IMR-90 (cell line): ENCODE measurements around the gene CWF19L2. TPM values are rescaled to one million over a fixed set of nuclear protein-coding genes. Genes with fewer than 3 reads are reported as not detected.

Experiments
- ATAC-seq: fragments of 200-7000 bp; cut with Tn5 transposase; 2 replicates; pipeline ENCODE4 v1.9.1; 2020; ENCODE audit warnings: low read depth, mild to moderate bottlenecking, moderate library complexity
- BruUV-seq: library from RNA; stranded (reverse); fragments of 400-500 nt; replicated peaks from 2 replicates; lab custom pipeline; 2021; lab: Mats Ljungman, UMichigan
- CTCF ChIA-PET: fragments of 300-600 bp; formaldehyde crosslinking; extraction: SDS; loops from one replicate; lab custom pipeline; 2021; ENCODE audit warnings: antibody characterized with exemption; lab: Yijun Ruan, JAX
- POLR2A ChIA-PET: fragments of 300-600 bp; sonication (Branson Sonifier 250); formaldehyde crosslinking; loops from one replicate; lab custom pipeline; 2022; ENCODE audit warnings: antibody characterized with exemption; ENCODE audit not compliant: unreplicated experiment; lab: Charles Lee
- DNase-seq: peaks from one replicate; pipeline ENCODE4 v3.0.0; 2013
- H2AFZ ChIP-seq: replicated peaks from 2 replicates; pipeline ENCODE3; 2013; ENCODE audit warnings: low read length, mild to moderate bottlenecking; ENCODE audit not compliant: poor library complexity
- H2AK5ac ChIP-seq: 2 replicates; pipeline ENCODE4 v1.6.1; 2013; ENCODE audit warnings: low read depth, low read length, inconsistent platforms
- H2AK9ac ChIP-seq: replicated peaks from 2 replicates; pipeline ENCODE3; 2013; ENCODE audit warnings: mild to moderate bottlenecking, low read depth, low read length, moderate library complexity; ENCODE audit not compliant: poor library complexity
- H2BK120ac ChIP-seq: 2 replicates; pipeline ENCODE4 v1.6.1; 2013; ENCODE audit warnings: low read depth, low read length, inconsistent platforms
- H2BK15ac ChIP-seq: 3 replicates; pipeline ENCODE4 v1.6.1; 2013; ENCODE audit warnings: low read depth, low read length, inconsistent platforms
- H2BK20ac ChIP-seq: 2 replicates; pipeline ENCODE4 v1.6.1; 2013; ENCODE audit warnings: low read depth, mild to moderate bottlenecking, inconsistent platforms, low read length, moderate library complexity
- H2BK5ac ChIP-seq: 2 replicates; pipeline ENCODE4 v1.6.1; 2013; ENCODE audit warnings: mild to moderate bottlenecking, low read depth, low read length, inconsistent platforms; ENCODE audit not compliant: poor library complexity, severe bottlenecking
- H3K14ac ChIP-seq: replicated peaks from 2 replicates; pipeline ENCODE4 v1.6.1; 2013; ENCODE audit warnings: low read depth, low read length, inconsistent platforms
- H3K18ac ChIP-seq: 2 replicates; pipeline ENCODE4 v1.6.1; 2013; ENCODE audit warnings: low read depth, low read length, control low read depth
- H3K23ac ChIP-seq: 2 replicates; pipeline ENCODE4 v1.6.1; 2013; ENCODE audit warnings: low read depth, low read length, inconsistent platforms
- H3K27ac ChIP-seq: 2 replicates; pipeline ENCODE4 v1.5.1; 2013; ENCODE audit warnings: mild to moderate bottlenecking, control low read depth, low read length; ENCODE audit not compliant: insufficient read depth
- H3K27me3 ChIP-seq: 2 replicates; pipeline ENCODE4 v1.6.1; 2013; ENCODE audit warnings: low read length; ENCODE audit not compliant: control insufficient read depth, insufficient read depth
- H3K36me3 ChIP-seq: 2 replicates; pipeline ENCODE4 v1.6.1; 2013; ENCODE audit warnings: low read length, mixed read lengths; ENCODE audit not compliant: control insufficient read depth, insufficient read depth
- H3K4ac ChIP-seq: 2 replicates; pipeline ENCODE4 v1.6.1; 2013; ENCODE audit warnings: low read depth, low read length, inconsistent platforms
- H3K4me1 ChIP-seq: 2 replicates; pipeline ENCODE4 v1.6.1; 2013; ENCODE audit warnings: low read length, mixed read lengths; ENCODE audit not compliant: control insufficient read depth, insufficient read depth
- H3K4me2 ChIP-seq: 2 replicates; pipeline ENCODE4 v1.6.1; 2013; ENCODE audit warnings: low read depth, mild to moderate bottlenecking, control low read depth, low read length, moderate library complexity
- H3K4me3 ChIP-seq: 2 replicates; pipeline ENCODE4 v1.5.1; 2013; ENCODE audit warnings: low read depth, mild to moderate bottlenecking, control low read depth, low read length, moderate library complexity; ENCODE audit not compliant: insufficient read depth
- H3K56ac ChIP-seq: 2 replicates; pipeline ENCODE4 v1.6.1; 2013; ENCODE audit warnings: low read length, inconsistent platforms; ENCODE audit not compliant: insufficient read depth; ENCODE audit errors: extremely low read depth
- H3K79me1 ChIP-seq, 2 experiments: 2 replicates each; pipeline ENCODE4 v1.6.1; 2013; ENCODE audit warnings: low read length in 2 of 2, inconsistent platforms in 1 of 2, low read depth in 1 of 2
- H3K9ac ChIP-seq: 2 replicates; pipeline ENCODE4 v1.6.1; 2013; ENCODE audit warnings: low read depth, low read length, control low read depth
- H3K9me1 ChIP-seq: 2 replicates; pipeline ENCODE4 v1.6.1; 2013; ENCODE audit warnings: low read length, inconsistent platforms; ENCODE audit not compliant: insufficient read depth
- H3K9me3 ChIP-seq: 2 replicates; pipeline ENCODE4 v1.6.1; 2013; ENCODE audit warnings: low read length; ENCODE audit not compliant: control insufficient read depth, insufficient read depth
- H4K20me1 ChIP-seq: 2 replicates; pipeline ENCODE4 v1.6.1; 2013; ENCODE audit warnings: low read length, inconsistent platforms; ENCODE audit not compliant: insufficient read depth
- H4K5ac ChIP-seq: 2 replicates; pipeline ENCODE4 v1.6.1; 2013; ENCODE audit warnings: mild to moderate bottlenecking, low read depth, low read length, control low read depth
- H4K8ac ChIP-seq, 2 experiments: 2 replicates each; pipeline ENCODE4 v1.6.1; 2013; ENCODE audit warnings: low read depth in 2 of 2, low read length in 2 of 2, control low read depth in 1 of 2, inconsistent platforms in 1 of 2
- H4K91ac ChIP-seq: 2 replicates; pipeline ENCODE4 v1.6.1; 2013; ENCODE audit warnings: low read depth, low read length, inconsistent platforms; ENCODE audit not compliant: insufficient read depth
- BHLHE40 ChIP-seq: fragments of 150-350 bp; IDR thresholded peaks from 2 replicates; pipeline ENCODE4 v1.6.1; 2016; ENCODE audit warnings: mild to moderate bottlenecking, low read depth, low read length
- CEBPB ChIP-seq: IDR thresholded peaks from 2 replicates; pipeline ENCODE4 v1.6.1; 2012; ENCODE audit warnings: low read depth, low read length, improper control_type of control experiment
- CHD1 ChIP-seq: IDR thresholded peaks from 2 replicates; pipeline ENCODE4 v1.6.1; 2012; ENCODE audit warnings: low read depth, low read length, improper control_type of control experiment
- FOS ChIP-seq: fragments of 150-350 bp; IDR thresholded peaks from 2 replicates; pipeline ENCODE4 v1.6.1; 2016; ENCODE audit warnings: low read depth, low read length
- MAFK ChIP-seq: IDR thresholded peaks from 2 replicates; pipeline ENCODE4 v1.6.1; 2012; ENCODE audit warnings: low read depth, low read length, improper control_type of control experiment
- MAZ ChIP-seq: IDR thresholded peaks from 2 replicates; pipeline ENCODE4 v1.6.1; 2012; ENCODE audit warnings: low read depth, mild to moderate bottlenecking, low read length, improper control_type of control experiment, moderate library complexity, borderline replicate concordance
- MXI1 ChIP-seq: IDR thresholded peaks from 2 replicates; pipeline ENCODE4 v1.6.1; 2012; ENCODE audit warnings: low read depth, mild to moderate bottlenecking, low read length, moderate library complexity, borderline replicate concordance
- NFE2L2 ChIP-seq: fragments of 150-350 bp; IDR thresholded peaks from 2 replicates; pipeline ENCODE4 v1.6.1; 2016; ENCODE audit warnings: low read depth, mild to moderate bottlenecking, low read length
- POLR2A ChIP-seq: IDR thresholded peaks from 2 replicates; pipeline ENCODE4 v1.6.1; 2012; ENCODE audit warnings: mild to moderate bottlenecking, low read depth, low read length
- RAD21 ChIP-seq: IDR thresholded peaks from 2 replicates; pipeline ENCODE4 v1.6.1; 2012; ENCODE audit warnings: low read length, improper control_type of control experiment
- RCOR1 ChIP-seq: IDR thresholded peaks from 2 replicates; pipeline ENCODE4 v1.6.1; 2012; ENCODE audit warnings: mild to moderate bottlenecking, low read length, improper control_type of control experiment; ENCODE audit not compliant: insufficient replicate concordance
- RFX5 ChIP-seq: IDR thresholded peaks from 2 replicates; pipeline ENCODE4 v1.8.0; 2012; ENCODE audit warnings: low read depth, mild to moderate bottlenecking, low read length, moderate library complexity
- SMC3 ChIP-seq: fragments of 150-350 bp; IDR thresholded peaks from 2 replicates; pipeline ENCODE4 v1.6.1; 2016; ENCODE audit warnings: low read depth, mild to moderate bottlenecking, antibody characterized with exemption, low read length, moderate library complexity
- dilution Hi-C: fragments of 300-500 bp; cut with HindIII; formaldehyde crosslinking; loops from one replicate; pipeline ENCODE4 v1.14.3; 2018; ENCODE audit warnings: low sequenced_read_pairs; ENCODE audit not compliant: unreplicated experiment
- in situ Hi-C: fragments of 300-500 bp; cut with MboI; formaldehyde crosslinking; loops from 3 replicates; pipeline ENCODE4 v1.14.3; 2019; ENCODE audit warnings: low sequenced_read_pairs, inconsistent platforms, mixed read lengths
- intact Hi-C: fragments of 100-400 bp; cut with micrococcal nuclease; formaldehyde crosslinking; loops from 2 replicates; pipeline ENCODE4 v1.10.0; 2022
- polyA plus RNA-seq, 3 experiments: library from polyadenylated mRNA; depleted of rRNA; stranded (reverse); fragments of >200 nt; gene quantifications; 2 replicates each; pipeline ENCODE4 v1.2.3, GENCODE V29; 2012; ENCODE audit warnings: low replicate concordance in 1 of 3
- total RNA-seq: library from RNA; depleted of rRNA; stranded (reverse); fragments of >200 nt; gene quantifications from 2 replicates; pipeline ENCODE4 v1.2.3, GENCODE V29; 2012
- TF ChIP-seq, protein P1 (sequence below): fragments of 150-350 bp; IDR thresholded peaks from 2 replicates; pipeline ENCODE4 v1.6.1; 2017; ENCODE audit warnings: mild to moderate bottlenecking, antibody characterized with exemption, low read length, low read depth
- TF ChIP-seq, protein P2 (sequence below): fragments of 150-350 bp; IDR thresholded peaks from 2 replicates; pipeline ENCODE4 v1.6.1; 2016; ENCODE audit warnings: low read depth, mild to moderate bottlenecking, low read length, moderate library complexity, borderline replicate concordance
- TF ChIP-seq, protein P3 (sequence below): conservative IDR thresholded peaks from 2 replicates; pipeline ENCODE4 v1.5.1; 2012; ENCODE audit warnings: mild to moderate bottlenecking, low read depth, low read length, improper control_type of control experiment

Gene CWF19L2
- total and polyA plus RNA-seq, 2 of the 4 experiments (the other 2 are of a cell fraction), result 1.7 to 3.8 TPM

DNA sequence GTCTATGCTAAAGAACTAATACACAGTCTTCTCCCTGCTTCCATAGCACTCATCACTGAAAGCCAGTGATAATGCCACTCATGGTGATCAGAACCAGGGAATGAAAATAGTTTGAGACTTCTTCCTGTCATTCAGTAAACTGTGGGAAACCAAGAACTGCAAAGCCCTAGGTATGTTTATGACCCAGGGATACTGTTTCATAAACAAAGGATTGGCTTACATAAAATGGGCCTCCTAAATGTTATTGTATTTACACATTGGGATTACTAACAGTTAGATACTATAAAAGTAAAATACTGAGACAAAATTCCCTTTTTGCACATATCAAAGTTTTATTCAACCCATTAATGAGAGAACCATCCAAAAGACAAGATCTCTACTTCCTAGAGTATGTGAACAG is 21.3 kb upstream of the CWF19L2 start:
- H2BK120ac ChIP-seq, result no peak overlapping the region
- ChIA-PET CTCF (no interaction called here), POLR2A (no interaction called here)
- H2BK20ac ChIP-seq, result no peak overlapping the region
- no peak overlapping the region for H3K14ac ChIP-seq
- H3K56ac ChIP-seq, result no peak overlapping the region
- no peak overlapping the region for H3K4me3 ChIP-seq
- H3K18ac ChIP-seq, result no peak overlapping the region
- H4K5ac ChIP-seq, result no peak overlapping the region
- no peak overlapping the region for H2BK15ac ChIP-seq
- H3K9me1 ChIP-seq, result no peaks in the 10 kb centered on the region
- H4K20me1 ChIP-seq, result no peaks in the 10 kb centered on the region
- in situ Hi-C loops, result no loop called here
- peak; percentile 49 for DNase-seq
- no peak overlapping the region for H2BK5ac ChIP-seq
- no peak overlapping the region for H2AK5ac ChIP-seq
- peak; percentile 37 for ATAC-seq
- no peaks in the 10 kb centered on the region for H3K4me1 ChIP-seq
- TF ChIP-seq CEBPB (no peak), NFE2L2 (no peak), POLR2A (no peak), MAZ (no peak), RCOR1 (no peak), RFX5 (no peak), FOS (no peak), BHLHE40 (no peak), CHD1 (no peak), SMC3 (no peak), MAFK (no peak), RAD21 (no peak), MXI1 (no peak)
- TF ChIP-seq, protein P1, sequence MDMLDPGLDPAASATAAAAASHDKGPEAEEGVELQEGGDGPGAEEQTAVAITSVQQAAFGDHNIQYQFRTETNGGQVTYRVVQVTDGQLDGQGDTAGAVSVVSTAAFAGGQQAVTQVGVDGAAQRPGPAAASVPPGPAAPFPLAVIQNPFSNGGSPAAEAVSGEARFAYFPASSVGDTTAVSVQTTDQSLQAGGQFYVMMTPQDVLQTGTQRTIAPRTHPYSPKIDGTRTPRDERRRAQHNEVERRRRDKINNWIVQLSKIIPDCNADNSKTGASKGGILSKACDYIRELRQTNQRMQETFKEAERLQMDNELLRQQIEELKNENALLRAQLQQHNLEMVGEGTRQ, result no peak
- TF ChIP-seq, protein P2, sequence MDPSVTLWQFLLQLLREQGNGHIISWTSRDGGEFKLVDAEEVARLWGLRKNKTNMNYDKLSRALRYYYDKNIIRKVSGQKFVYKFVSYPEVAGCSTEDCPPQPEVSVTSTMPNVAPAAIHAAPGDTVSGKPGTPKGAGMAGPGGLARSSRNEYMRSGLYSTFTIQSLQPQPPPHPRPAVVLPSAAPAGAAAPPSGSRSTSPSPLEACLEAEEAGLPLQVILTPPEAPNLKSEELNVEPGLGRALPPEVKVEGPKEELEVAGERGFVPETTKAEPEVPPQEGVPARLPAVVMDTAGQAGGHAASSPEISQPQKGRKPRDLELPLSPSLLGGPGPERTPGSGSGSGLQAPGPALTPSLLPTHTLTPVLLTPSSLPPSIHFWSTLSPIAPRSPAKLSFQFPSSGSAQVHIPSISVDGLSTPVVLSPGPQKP, result no peak
- TF ChIP-seq, protein P3, sequence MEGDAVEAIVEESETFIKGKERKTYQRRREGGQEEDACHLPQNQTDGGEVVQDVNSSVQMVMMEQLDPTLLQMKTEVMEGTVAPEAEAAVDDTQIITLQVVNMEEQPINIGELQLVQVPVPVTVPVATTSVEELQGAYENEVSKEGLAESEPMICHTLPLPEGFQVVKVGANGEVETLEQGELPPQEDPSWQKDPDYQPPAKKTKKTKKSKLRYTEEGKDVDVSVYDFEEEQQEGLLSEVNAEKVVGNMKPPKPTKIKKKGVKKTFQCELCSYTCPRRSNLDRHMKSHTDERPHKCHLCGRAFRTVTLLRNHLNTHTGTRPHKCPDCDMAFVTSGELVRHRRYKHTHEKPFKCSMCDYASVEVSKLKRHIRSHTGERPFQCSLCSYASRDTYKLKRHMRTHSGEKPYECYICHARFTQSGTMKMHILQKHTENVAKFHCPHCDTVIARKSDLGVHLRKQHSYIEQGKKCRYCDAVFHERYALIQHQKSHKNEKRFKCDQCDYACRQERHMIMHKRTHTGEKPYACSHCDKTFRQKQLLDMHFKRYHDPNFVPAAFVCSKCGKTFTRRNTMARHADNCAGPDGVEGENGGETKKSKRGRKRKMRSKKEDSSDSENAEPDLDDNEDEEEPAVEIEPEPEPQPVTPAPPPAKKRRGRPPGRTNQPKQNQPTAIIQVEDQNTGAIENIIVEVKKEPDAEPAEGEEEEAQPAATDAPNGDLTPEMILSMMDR, result no peak
- H3K23ac ChIP-seq, result no peak overlapping the region
- no peak overlapping the region for H3K4me2 ChIP-seq
- no peak overlapping the region for H3K4ac ChIP-seq
- no peak overlapping the region for H3K9ac ChIP-seq
- H2AFZ ChIP-seq, result no peak overlapping the region
- no peaks in the 10 kb centered on the region for H3K79me1 ChIP-seq
- no TSS peak for BruUV-seq
- no peaks in the 10 kb centered on the region for H3K9me3 ChIP-seq
- peaks cover 14% of the 10 kb centered on the region for H3K27me3 ChIP-seq
- H3K36me3 ChIP-seq, result no peaks in the 10 kb centered on the region
- no peak overlapping the region for H4K91ac ChIP-seq
- intact Hi-C loops, result no loop called here
- no peak overlapping the region for H2AK9ac ChIP-seq
- dilution Hi-C loops, result no loop called here
- H4K8ac ChIP-seq, result no peak overlapping the region
- H3K27ac ChIP-seq, result no peak overlapping the region
